ENCODE results near the gene CCDC12.

Gene CCDC12

DNA sequence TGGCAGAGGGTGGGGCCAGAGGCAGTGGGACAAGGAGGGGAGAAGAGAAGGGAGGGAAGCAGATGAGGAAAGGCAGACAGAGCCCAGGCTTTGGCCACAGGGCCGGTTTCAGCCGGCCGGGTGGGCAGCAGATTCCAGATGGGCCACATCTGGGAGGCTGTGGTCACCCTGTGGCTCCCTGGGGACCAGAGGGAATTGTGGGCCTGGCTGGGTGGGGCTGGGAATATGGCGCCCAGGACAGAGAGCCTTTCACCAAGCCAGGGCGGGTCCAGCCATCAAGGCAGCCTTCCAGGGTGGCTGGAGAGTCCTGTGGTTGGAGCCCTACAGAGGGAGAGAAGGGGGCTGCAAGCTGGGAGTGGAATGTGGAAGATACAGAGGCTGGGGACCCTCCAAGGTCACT lies 80.2 kb downstream of the CCDC12 start:
- TF ChIP-seq CSDC2 (CRISPR knock-in tag; IDR thresholded peaks at IDR 0.05) = no peak
- TF ChIP-seq RARB (CRISPR knock-in tag; IDR thresholded peaks at IDR 0.05) = no peak
- no peak for TF ChIP-seq ESRRG (CRISPR knock-in tag; IDR thresholded peaks at IDR 0.05)
- no peak for TF ChIP-seq ZC3H10 (CRISPR knock-in tag; IDR thresholded peaks at IDR 0.05)
- TF ChIP-seq, protein P1, sequence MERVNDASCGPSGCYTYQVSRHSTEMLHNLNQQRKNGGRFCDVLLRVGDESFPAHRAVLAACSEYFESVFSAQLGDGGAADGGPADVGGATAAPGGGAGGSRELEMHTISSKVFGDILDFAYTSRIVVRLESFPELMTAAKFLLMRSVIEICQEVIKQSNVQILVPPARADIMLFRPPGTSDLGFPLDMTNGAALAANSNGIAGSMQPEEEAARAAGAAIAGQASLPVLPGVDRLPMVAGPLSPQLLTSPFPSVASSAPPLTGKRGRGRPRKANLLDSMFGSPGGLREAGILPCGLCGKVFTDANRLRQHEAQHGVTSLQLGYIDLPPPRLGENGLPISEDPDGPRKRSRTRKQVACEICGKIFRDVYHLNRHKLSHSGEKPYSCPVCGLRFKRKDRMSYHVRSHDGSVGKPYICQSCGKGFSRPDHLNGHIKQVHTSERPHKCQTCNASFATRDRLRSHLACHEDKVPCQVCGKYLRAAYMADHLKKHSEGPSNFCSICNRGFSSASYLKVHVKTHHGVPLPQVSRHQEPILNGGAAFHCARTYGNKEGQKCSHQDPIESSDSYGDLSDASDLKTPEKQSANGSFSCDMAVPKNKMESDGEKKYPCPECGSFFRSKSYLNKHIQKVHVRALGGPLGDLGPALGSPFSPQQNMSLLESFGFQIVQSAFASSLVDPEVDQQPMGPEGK (CRISPR knock-in tag; IDR thresholded peaks at IDR 0.05; ENCODE audit: borderline replicate concordance) = no peak
- no peak for TF ChIP-seq ARNTL (CRISPR knock-in tag; IDR thresholded peaks at IDR 0.05; ENCODE audit: borderline replicate concordance, low read depth)
- TF ChIP-seq ZNF565 (CRISPR knock-in tag; conservative IDR thresholded peaks at IDR 0.05; ENCODE audit: low read depth) = no peak
- no peak for TF ChIP-seq SNAI2 (CRISPR knock-in tag; IDR thresholded peaks at IDR 0.05)
- TF ChIP-seq PPARA (CRISPR knock-in tag; IDR thresholded peaks at IDR 0.05; ENCODE audit: borderline replicate concordance) = no peak
- TF ChIP-seq, protein P2, sequence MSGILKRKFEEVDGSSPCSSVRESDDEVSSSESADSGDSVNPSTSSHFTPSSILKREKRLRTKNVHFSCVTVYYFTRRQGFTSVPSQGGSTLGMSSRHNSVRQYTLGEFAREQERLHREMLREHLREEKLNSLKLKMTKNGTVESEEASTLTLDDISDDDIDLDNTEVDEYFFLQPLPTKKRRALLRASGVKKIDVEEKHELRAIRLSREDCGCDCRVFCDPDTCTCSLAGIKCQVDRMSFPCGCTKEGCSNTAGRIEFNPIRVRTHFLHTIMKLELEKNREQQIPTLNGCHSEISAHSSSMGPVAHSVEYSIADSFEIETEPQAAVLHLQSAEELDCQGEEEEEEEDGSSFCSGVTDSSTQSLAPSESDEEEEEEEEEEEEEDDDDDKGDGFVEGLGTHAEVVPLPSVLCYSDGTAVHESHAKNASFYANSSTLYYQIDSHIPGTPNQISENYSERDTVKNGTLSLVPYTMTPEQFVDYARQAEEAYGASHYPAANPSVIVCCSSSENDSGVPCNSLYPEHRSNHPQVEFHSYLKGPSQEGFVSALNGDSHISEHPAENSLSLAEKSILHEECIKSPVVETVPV (CRISPR knock-in tag; IDR thresholded peaks at IDR 0.05) = no peak
- TF ChIP-seq, protein P3, sequence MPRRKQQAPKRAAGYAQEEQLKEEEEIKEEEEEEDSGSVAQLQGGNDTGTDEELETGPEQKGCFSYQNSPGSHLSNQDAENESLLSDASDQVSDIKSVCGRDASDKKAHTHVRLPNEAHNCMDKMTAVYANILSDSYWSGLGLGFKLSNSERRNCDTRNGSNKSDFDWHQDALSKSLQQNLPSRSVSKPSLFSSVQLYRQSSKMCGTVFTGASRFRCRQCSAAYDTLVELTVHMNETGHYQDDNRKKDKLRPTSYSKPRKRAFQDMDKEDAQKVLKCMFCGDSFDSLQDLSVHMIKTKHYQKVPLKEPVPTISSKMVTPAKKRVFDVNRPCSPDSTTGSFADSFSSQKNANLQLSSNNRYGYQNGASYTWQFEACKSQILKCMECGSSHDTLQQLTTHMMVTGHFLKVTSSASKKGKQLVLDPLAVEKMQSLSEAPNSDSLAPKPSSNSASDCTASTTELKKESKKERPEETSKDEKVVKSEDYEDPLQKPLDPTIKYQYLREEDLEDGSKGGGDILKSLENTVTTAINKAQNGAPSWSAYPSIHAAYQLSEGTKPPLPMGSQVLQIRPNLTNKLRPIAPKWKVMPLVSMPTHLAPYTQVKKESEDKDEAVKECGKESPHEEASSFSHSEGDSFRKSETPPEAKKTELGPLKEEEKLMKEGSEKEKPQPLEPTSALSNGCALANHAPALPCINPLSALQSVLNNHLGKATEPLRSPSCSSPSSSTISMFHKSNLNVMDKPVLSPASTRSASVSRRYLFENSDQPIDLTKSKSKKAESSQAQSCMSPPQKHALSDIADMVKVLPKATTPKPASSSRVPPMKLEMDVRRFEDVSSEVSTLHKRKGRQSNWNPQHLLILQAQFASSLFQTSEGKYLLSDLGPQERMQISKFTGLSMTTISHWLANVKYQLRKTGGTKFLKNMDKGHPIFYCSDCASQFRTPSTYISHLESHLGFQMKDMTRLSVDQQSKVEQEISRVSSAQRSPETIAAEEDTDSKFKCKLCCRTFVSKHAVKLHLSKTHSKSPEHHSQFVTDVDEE (CRISPR knock-in tag; IDR thresholded peaks at IDR 0.05) = no peak
- no peak for TF ChIP-seq TCF4 (CRISPR knock-in tag; IDR thresholded peaks at IDR 0.05; ENCODE audit: borderline replicate concordance)
- no peak for TF ChIP-seq ISL1 (CRISPR knock-in tag; IDR thresholded peaks at IDR 0.05)
- TF ChIP-seq ZFP3 (CRISPR knock-in tag; IDR thresholded peaks at IDR 0.05) = no peak
- no peak for TF ChIP-seq ZNF8 (CRISPR knock-in tag; IDR thresholded peaks at IDR 0.05)
- TF ChIP-seq, protein P4, sequence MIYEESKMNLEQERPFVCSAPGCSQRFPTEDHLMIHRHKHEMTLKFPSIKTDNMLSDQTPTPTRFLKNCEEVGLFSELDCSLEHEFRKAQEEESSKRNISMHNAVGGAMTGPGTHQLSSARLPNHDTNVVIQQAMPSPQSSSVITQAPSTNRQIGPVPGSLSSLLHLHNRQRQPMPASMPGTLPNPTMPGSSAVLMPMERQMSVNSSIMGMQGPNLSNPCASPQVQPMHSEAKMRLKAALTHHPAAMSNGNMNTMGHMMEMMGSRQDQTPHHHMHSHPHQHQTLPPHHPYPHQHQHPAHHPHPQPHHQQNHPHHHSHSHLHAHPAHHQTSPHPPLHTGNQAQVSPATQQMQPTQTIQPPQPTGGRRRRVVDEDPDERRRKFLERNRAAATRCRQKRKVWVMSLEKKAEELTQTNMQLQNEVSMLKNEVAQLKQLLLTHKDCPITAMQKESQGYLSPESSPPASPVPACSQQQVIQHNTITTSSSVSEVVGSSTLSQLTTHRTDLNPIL (CRISPR knock-in tag; IDR thresholded peaks at IDR 0.05; ENCODE audit: low read depth) = no peak
- no peak for ATAC-seq

DNA sequence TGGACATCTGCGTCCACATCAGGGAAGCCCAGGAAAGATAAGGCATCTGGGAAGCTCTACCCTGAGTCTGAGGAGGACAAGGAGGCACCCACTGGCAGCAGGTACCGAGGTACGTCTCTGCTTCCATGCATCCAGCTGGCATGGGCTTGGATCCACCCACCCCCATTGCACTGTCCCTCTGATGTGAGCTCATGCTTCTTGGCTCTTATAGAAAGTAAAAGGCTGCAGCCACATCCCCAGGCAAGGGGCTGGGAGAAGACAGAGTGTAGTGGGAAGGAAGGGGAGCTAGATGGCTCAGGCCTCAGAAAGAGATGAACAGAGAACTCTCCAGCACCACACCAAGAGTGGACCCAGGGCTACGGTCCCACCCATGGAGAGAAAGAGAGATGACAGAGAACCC lies 80.8 kb downstream of the CCDC12 start:
- ATAC-seq = no peak
- TF ChIP-seq SNAI2 (CRISPR knock-in tag; IDR thresholded peaks at IDR 0.05) = no peak
- TF ChIP-seq ZNF8 (CRISPR knock-in tag; IDR thresholded peaks at IDR 0.05) = no peak
- TF ChIP-seq RARB (CRISPR knock-in tag; IDR thresholded peaks at IDR 0.05) = no peak
- no peak for TF ChIP-seq ZC3H10 (CRISPR knock-in tag; IDR thresholded peaks at IDR 0.05)
- TF ChIP-seq, protein P1 (CRISPR knock-in tag; IDR thresholded peaks at IDR 0.05; ENCODE audit: borderline replicate concordance) = no peak
- no peak for TF ChIP-seq ARNTL (CRISPR knock-in tag; IDR thresholded peaks at IDR 0.05; ENCODE audit: borderline replicate concordance, low read depth)
- TF ChIP-seq TOX (CRISPR knock-in tag; IDR thresholded peaks at IDR 0.05; ENCODE audit: borderline replicate concordance) = no peak

DNA sequence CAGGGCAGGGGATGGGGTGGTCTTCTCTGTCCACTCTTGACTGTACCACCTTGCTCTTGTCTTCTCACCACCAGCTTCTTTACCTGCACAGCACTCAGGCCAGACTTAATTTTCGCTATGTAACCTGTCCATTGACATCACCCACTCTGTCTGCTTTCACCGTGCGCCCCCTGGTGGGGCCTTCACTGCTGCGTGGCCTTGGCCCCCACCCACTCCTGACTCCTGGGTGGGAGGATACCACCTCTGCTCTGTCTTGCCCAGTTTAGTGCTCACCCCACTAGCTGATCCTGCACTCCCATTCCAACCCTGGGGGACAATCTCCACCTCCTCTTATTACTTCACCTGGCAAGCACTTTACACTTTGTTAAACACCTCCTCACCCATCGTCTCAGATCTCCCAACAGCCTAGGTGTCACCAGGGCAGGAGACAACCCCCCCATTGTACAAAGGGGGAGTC lies 81.3 kb downstream of the CCDC12 start:
- ATAC-seq = peak; percentile 73

More for the DNA sequence above, 81.3 kb downstream of the CCDC12 start:
- no peak for TF ChIP-seq ZNF8 (CRISPR knock-in tag; IDR thresholded peaks at IDR 0.05)
- no peak for TF ChIP-seq ESRRG (CRISPR knock-in tag; IDR thresholded peaks at IDR 0.05)
- no peak for TF ChIP-seq PPARA (CRISPR knock-in tag; IDR thresholded peaks at IDR 0.05; ENCODE audit: borderline replicate concordance)
- TF ChIP-seq TCF4 (CRISPR knock-in tag; IDR thresholded peaks at IDR 0.05; ENCODE audit: borderline replicate concordance) = no peak
- no peak for TF ChIP-seq RARB (CRISPR knock-in tag; IDR thresholded peaks at IDR 0.05)
- no peak for TF ChIP-seq BACH2 (CRISPR knock-in tag; IDR thresholded peaks at IDR 0.05; ENCODE audit: borderline replicate concordance)
- no peak for TF ChIP-seq ZNF565 (CRISPR knock-in tag; conservative IDR thresholded peaks at IDR 0.05; ENCODE audit: low read depth)
- no peak for TF ChIP-seq ZC3H10 (CRISPR knock-in tag; IDR thresholded peaks at IDR 0.05)
- TF ChIP-seq, protein P5, sequence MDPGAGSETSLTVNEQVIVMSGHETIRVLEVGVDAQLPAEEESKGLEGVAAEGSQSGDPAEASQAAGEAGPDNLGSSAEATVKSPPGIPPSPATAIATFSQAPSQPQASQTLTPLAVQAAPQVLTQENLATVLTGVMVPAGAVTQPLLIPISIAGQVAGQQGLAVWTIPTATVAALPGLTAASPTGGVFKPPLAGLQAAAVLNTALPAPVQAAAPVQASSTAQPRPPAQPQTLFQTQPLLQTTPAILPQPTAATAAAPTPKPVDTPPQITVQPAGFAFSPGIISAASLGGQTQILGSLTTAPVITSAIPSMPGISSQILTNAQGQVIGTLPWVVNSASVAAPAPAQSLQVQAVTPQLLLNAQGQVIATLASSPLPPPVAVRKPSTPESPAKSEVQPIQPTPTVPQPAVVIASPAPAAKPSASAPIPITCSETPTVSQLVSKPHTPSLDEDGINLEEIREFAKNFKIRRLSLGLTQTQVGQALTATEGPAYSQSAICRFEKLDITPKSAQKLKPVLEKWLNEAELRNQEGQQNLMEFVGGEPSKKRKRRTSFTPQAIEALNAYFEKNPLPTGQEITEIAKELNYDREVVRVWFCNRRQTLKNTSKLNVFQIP (CRISPR knock-in tag; IDR thresholded peaks at IDR 0.05; ENCODE audit: borderline replicate concordance, low read depth) = no peak
- no peak for TF ChIP-seq OSR1 (CRISPR knock-in tag; IDR thresholded peaks at IDR 0.05)
- no peak for TF ChIP-seq ZNF70 (CRISPR knock-in tag; IDR thresholded peaks at IDR 0.05)
- TF ChIP-seq, protein P4 (CRISPR knock-in tag; IDR thresholded peaks at IDR 0.05; ENCODE audit: low read depth) = no peak
- TF ChIP-seq GLIS3 (CRISPR knock-in tag; IDR thresholded peaks at IDR 0.05) = no peak
- no peak for TF ChIP-seq ZFP30 (CRISPR knock-in tag; IDR thresholded peaks at IDR 0.05)
- TF ChIP-seq SNAI2 (CRISPR knock-in tag; IDR thresholded peaks at IDR 0.05) = no peak

Data from SK-N-SH treated with all-trans-retinoic acid at 6 μM for 48 hours (cell line).